Measurements from ENCODE around the gene SSU72.
"Not testable (repeated sequence)": the region's sequence is repeated elsewhere in the genome, so short reads cannot be mapped to it uniquely, and the experiment has no call there.

Gene SSU72

GRCh38 chr1:1540090-1540817, 34.4 kb downstream of the SSU72 start, which contains the start of gene TMEM240:
Gene TMEM240, minus strand, starts transcription at chr1:1540624. Its CDS starts 278 bp downstream, at chr1:1540346.
- no peak for DNase-seq

- DNase-seq: no peak
These were observed 35.2 kb downstream of the SSU72 start for GRCh38 chr1:1539310-1540089.

- no peak for DNase-seq
These were observed 35.7 kb downstream of the SSU72 start for GRCh38 chr1:1538989-1539309.

- DNase-seq: no peak
These were observed 36.3 kb downstream of the SSU72 start for GRCh38 chr1:1538334-1538733.

- DNase-seq: no peak
These were observed 36.9 kb downstream of the SSU72 start for GRCh38 chr1:1537626-1538250.

GRCh38 chr1:1536938-1537546, 37.6 kb downstream of the SSU72 start:
- no peak for DNase-seq

GRCh38 chr1:1536019-1536937, 38.4 kb downstream of the SSU72 start:
- DNase-seq: no peak

GRCh38 chr1:1535201-1536018, 39.3 kb downstream of the SSU72 start:
- no peak for DNase-seq

GRCh38 chr1:1534401-1535154, 40.1 kb downstream of the SSU72 start:
- DNase-seq: no peak

GRCh38 chr1:1533894-1534291, 40.8 kb downstream of the SSU72 start:
- DNase-seq: not testable (repeated sequence)

- not testable (repeated sequence) for DNase-seq
These were observed 41.3 kb downstream of the SSU72 start for GRCh38 chr1:1533176-1533893.

GRCh38 chr1:1531947-1532346, 42.7 kb downstream of the SSU72 start:
- no peak for DNase-seq

GRCh38 chr1:1529936-1530335, 44.7 kb downstream of the SSU72 start:
- DNase-seq: no peak

- DNase-seq: no peak
These were observed 45.3 kb downstream of the SSU72 start for GRCh38 chr1:1529321-1529720.

- DNase-seq: no peak
These were observed 46.1 kb downstream of the SSU72 start for GRCh38 chr1:1528301-1529267.

- DNase-seq: no peak
These were observed 47.4 kb downstream of the SSU72 start for GRCh38 chr1:1527092-1527816.

GRCh38 chr1:1526476-1526875, 48.2 kb downstream of the SSU72 start:
- not testable (repeated sequence) for DNase-seq
